ENCODE results near the gene EWSR1. TPM values are rescaled to one million over a fixed set of nuclear protein-coding genes. Genes with fewer than 3 reads are reported as not detected.

Gene EWSR1
- total and polyA plus RNA-seq, 2 donors (not counting 1 experiment from before 2014, with no cell fraction given), result 281 to 295 TPM

DNA sequence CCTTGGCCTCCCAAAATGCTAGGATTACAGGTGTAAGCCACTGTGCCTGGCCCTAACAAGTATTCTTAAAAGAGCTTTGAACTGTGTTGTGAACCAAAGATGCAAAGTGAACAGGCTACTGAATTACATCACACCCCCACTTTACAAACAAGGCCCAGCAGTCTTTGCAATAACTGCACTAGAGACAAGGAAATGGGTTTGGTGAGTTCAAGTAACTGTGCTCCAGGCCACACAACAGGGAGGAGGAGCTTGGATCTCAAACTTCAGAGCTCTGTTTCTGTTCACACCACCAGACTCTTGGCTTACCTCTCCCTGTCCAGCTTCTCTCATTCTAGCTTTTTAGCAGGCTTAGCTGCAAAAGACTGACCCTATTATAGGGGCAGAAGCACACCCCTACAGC lies 77.9 kb downstream of the EWSR1 start:
- no peak overlapping the region for H3K9ac ChIP-seq (ENCODE audit: low read length)
- no peaks in the 10 kb centered on the region for H3K9me3 Mint-ChIP-seq (ENCODE audit: insufficient read depth)
- CTCF ChIA-PET, result no interaction called here

DNA sequence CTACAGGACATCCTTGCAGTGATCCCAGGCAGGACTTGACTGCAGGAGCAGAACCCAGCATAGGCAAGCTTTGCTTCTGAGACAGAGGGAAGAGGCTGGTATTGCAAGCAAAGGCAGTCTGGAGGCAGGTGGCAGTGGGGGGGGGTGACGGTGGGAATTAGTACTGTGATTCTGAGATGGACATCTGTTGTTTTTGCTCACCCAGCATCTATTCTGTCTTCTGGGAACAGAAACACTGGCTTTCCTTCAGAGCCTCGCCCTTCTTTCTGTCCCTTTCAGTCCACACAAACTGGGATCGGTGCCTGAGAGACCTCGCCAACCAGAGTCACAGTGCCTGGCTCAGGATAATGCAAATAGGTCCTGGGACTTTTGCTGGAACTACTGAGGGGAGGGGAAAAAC lies 78.6 kb downstream of the EWSR1 start:
- no peaks in the 10 kb centered on the region for H3K9me3 ChIP-seq (ENCODE audit: control extremely low read depth in 1 of 3, control insufficient read depth in 2 of 3, insufficient read depth in 1 of 3, low read length in 2 of 3)
- no peak overlapping the region for H3K4me3 Mint-ChIP-seq
- H3K9ac ChIP-seq (ENCODE audit: low read length), result no peak overlapping the region
- H3K27ac ChIP-seq (ENCODE audit: low read length in 2 of 2), result no peak overlapping the region
- intact Hi-C loops (cut with micrococcal nuclease), result no loop called here
- H3K9me3 Mint-ChIP-seq (ENCODE audit: insufficient read depth), result no peaks in the 10 kb centered on the region
- H3K4me2 ChIP-seq (replicated peaks; ENCODE audit: low read depth, low read length, poor library complexity, severe bottlenecking), result no peak overlapping the region
- H4K20me1 ChIP-seq (ENCODE audit: control insufficient read depth, insufficient read depth, low read length, poor library complexity, severe bottlenecking), result peaks cover 77% of the 10 kb centered on the region
- ATAC-seq (ENCODE audit: low read depth) (no peak), DNase-seq (no peak)
- H3K36me3 ChIP-seq (replicated peaks in 1 of 2; ENCODE audit: control extremely low read depth in 1 of 2, control insufficient read depth in 1 of 2, extremely low read depth in 1 of 2, insufficient read depth in 2 of 2, low read length in 1 of 2), result peaks cover 0 to 91% of the 10 kb centered on the region in 2 experiments
- H3K27me3 Mint-ChIP-seq, result no peaks in the 10 kb centered on the region
- CTCF ChIA-PET, result interaction anchor here (1.3 kb wide), 1 partner anchor 10 kb away, joined by 4 read pairs; no protein-coding TSS in a partner anchor
- H3K4me1 ChIP-seq (ENCODE audit: control insufficient read depth in 2 of 2, insufficient read depth in 2 of 2, low read length in 2 of 2), result no peaks in the 10 kb centered on the region
- H3K79me2 ChIP-seq (ENCODE audit: control insufficient read depth, insufficient read depth, low read length), result peaks cover 37% of the 10 kb centered on the region
- 80% methylated on average over 1 of the region's 4 CpGs for WGBS (ENCODE audit: insufficient coverage)
- TF ChIP-seq, protein P1, sequence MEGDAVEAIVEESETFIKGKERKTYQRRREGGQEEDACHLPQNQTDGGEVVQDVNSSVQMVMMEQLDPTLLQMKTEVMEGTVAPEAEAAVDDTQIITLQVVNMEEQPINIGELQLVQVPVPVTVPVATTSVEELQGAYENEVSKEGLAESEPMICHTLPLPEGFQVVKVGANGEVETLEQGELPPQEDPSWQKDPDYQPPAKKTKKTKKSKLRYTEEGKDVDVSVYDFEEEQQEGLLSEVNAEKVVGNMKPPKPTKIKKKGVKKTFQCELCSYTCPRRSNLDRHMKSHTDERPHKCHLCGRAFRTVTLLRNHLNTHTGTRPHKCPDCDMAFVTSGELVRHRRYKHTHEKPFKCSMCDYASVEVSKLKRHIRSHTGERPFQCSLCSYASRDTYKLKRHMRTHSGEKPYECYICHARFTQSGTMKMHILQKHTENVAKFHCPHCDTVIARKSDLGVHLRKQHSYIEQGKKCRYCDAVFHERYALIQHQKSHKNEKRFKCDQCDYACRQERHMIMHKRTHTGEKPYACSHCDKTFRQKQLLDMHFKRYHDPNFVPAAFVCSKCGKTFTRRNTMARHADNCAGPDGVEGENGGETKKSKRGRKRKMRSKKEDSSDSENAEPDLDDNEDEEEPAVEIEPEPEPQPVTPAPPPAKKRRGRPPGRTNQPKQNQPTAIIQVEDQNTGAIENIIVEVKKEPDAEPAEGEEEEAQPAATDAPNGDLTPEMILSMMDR (IDR thresholded peaks at IDR 0.05), result no peak
- TF ChIP-seq EZH2 (IDR thresholded peaks at IDR 0.05; ENCODE audit: borderline replicate concordance, insufficient read depth, low read depth, low read length, poor library complexity, severe bottlenecking), result no peak
- no peaks in the 10 kb centered on the region for H3K27me3 ChIP-seq (replicated peaks in 1 of 4; ENCODE audit: control extremely low read depth in 1 of 4, control insufficient read depth in 3 of 4, insufficient read depth in 4 of 4, low read length in 3 of 4)
- H2AFZ ChIP-seq (ENCODE audit: insufficient read depth, low read depth, low read length, poor library complexity, severe bottlenecking), result no peak overlapping the region
- POLR2A ChIA-PET, result no interaction called here
- H3K4me1 Mint-ChIP-seq, result no peaks in the 10 kb centered on the region
- H3K4me3 ChIP-seq (ENCODE audit: control extremely low read depth in 1 of 5, extremely low read depth in 1 of 5, insufficient read depth in 1 of 5, low read depth in 2 of 5, low read length in 4 of 5), result no peak overlapping the region
- H3K27ac Mint-ChIP-seq, result no peak overlapping the region

More for the DNA sequence above, 77.9 kb downstream of the EWSR1 start:
- no peak for ATAC-seq (ENCODE audit: low read depth)
- no peaks in the 10 kb centered on the region for H3K27me3 Mint-ChIP-seq
- intact Hi-C loops (cut with micrococcal nuclease), result no loop called here
- H3K27ac ChIP-seq (ENCODE audit: low read length in 2 of 2), result no peak overlapping the region
- no peak overlapping the region for H2AFZ ChIP-seq (ENCODE audit: insufficient read depth, low read depth, low read length, poor library complexity, severe bottlenecking)
- H3K9me3 ChIP-seq (ENCODE audit: control extremely low read depth in 1 of 3, control insufficient read depth in 2 of 3, insufficient read depth in 1 of 3, low read length in 2 of 3), result no peaks in the 10 kb centered on the region
- no peak overlapping the region for H3K4me3 ChIP-seq (ENCODE audit: control extremely low read depth in 1 of 5, extremely low read depth in 1 of 5, insufficient read depth in 1 of 5, low read depth in 2 of 5, low read length in 4 of 5)
- H3K79me2 ChIP-seq (ENCODE audit: control insufficient read depth, insufficient read depth, low read length), result peaks cover 37% of the 10 kb centered on the region
- H3K27ac Mint-ChIP-seq, result no peak overlapping the region
- no peaks in the 10 kb centered on the region for H3K4me1 Mint-ChIP-seq
- no peaks in the 10 kb centered on the region for H3K4me1 ChIP-seq (ENCODE audit: control insufficient read depth in 2 of 2, insufficient read depth in 2 of 2, low read length in 2 of 2)
- H3K4me3 Mint-ChIP-seq, result no peak overlapping the region
- peaks cover 77% of the 10 kb centered on the region for H4K20me1 ChIP-seq (ENCODE audit: control insufficient read depth, insufficient read depth, low read length, poor library complexity, severe bottlenecking)
- H3K36me3 ChIP-seq (replicated peaks in 1 of 2; ENCODE audit: control extremely low read depth in 1 of 2, control insufficient read depth in 1 of 2, extremely low read depth in 1 of 2, insufficient read depth in 2 of 2, low read length in 1 of 2), result peaks cover 0 to 91% of the 10 kb centered on the region in 2 experiments
- DNase-seq, result no peak
- H3K4me2 ChIP-seq (replicated peaks; ENCODE audit: low read depth, low read length, poor library complexity, severe bottlenecking), result no peak overlapping the region
- H3K27me3 ChIP-seq (replicated peaks in 1 of 4; ENCODE audit: control extremely low read depth in 1 of 4, control insufficient read depth in 3 of 4, insufficient read depth in 4 of 4, low read length in 3 of 4), result no peaks in the 10 kb centered on the region
- TF ChIP-seq EZH2 (IDR thresholded peaks at IDR 0.05; ENCODE audit: borderline replicate concordance, insufficient read depth, low read depth, low read length, poor library complexity, severe bottlenecking), result no peak
- TF ChIP-seq, protein P1 (IDR thresholded peaks at IDR 0.05), result no peak
- POLR2A ChIA-PET, result no interaction called here

Data from B cell (primary cell).